ENCODE results near the gene CYP4F8. TPM values are rescaled to one million over a fixed set of nuclear protein-coding genes. Genes with fewer than 3 reads are reported as not detected.

The CYP4F8 gene, protein sequence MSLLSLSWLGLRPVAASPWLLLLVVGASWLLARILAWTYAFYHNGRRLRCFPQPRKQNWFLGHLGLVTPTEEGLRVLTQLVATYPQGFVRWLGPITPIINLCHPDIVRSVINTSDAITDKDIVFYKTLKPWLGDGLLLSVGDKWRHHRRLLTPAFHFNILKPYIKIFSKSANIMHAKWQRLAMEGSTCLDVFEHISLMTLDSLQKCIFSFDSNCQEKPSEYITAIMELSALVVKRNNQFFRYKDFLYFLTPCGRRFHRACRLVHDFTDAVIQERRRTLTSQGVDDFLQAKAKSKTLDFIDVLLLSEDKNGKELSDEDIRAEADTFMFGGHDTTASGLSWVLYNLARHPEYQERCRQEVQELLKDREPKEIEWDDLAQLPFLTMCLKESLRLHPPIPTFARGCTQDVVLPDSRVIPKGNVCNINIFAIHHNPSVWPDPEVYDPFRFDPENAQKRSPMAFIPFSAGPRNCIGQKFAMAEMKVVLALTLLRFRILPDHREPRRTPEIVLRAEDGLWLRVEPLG
- not detected in 2 replicates for total RNA-seq

DNA sequence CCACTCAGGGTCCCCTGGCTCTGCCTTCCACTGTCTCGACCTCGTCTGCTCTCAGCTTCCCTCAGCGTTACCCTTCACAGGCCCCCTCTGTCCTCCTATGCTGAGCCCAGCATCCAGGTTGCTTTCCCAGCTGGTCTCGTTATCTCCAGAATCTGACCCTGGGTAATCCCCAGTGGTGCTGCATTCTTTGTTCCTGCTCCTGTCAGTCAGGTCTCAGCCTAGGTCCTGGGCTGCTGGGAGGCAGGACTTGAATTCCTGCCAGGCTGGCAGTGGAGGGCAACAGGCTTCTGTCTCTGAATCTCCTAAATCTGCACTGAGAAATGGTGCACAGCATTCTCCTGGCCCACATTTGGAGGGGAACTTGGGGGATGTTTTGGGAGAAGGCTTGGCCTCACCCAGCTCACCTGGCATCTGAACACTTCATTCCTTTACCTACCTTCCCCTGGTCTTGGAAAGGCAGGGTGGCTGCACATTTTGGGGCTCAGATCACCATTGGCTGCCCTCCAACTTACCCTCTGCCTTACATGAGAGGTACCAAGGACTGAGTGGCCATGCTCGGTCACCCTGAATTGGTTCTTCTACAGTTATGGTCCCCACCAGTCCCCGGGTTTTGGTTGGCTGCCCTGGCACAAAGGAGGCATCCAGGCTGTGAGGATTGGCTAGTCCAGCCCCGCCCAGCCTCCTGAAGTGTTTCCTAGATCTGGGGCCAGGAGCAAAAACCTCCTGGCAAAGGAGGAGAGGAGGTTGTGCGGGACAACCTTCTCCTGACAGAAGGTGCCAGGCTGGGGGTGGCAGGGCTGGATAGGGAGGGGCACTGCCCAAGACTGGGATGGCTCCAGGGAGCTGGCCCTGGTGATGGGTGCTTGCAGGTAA, at the start of gene CYP4F8:
TSS of gene CYP4F8 (plus strand) at position 712 of the 873 bp plus-strand sequence. CDS start 399 bp downstream, outside the sequence.

DNA sequence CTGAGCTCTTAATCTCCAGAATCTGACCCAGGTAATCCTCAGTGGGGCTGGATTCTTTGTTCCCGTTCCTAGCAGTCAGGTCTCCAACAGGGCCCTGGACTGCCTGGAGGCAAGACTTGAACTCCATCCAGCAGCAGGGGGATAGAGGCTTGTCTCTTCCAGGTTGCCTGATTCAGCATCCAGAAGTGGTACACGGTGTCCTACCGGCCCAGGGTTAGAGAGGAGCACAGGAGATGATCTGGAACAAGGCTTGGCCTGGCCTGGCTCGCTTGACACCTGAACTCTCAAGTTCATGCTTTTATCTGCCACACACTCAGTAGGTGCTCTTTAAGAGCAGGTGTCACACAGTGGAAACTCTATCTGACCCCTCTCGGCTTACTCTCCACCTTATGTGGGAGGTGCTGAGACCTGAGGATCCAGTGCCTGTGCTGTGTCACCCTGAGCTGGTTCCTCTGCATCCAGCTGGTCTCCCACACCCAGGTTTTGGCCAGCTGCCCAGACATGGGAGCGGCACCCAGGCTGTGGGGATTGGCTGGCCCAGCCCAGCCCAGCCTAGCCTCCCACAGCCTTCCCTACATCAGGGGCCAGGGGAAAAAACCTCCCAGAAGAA, 25.4 kb downstream of the CYP4F8 start, which contains the start of gene CYP4F3:
TSS of gene CYP4F3 (plus strand) at position 604 of the 610 bp plus-strand sequence. CDS start 519 bp downstream, outside the sequence.

DNA sequence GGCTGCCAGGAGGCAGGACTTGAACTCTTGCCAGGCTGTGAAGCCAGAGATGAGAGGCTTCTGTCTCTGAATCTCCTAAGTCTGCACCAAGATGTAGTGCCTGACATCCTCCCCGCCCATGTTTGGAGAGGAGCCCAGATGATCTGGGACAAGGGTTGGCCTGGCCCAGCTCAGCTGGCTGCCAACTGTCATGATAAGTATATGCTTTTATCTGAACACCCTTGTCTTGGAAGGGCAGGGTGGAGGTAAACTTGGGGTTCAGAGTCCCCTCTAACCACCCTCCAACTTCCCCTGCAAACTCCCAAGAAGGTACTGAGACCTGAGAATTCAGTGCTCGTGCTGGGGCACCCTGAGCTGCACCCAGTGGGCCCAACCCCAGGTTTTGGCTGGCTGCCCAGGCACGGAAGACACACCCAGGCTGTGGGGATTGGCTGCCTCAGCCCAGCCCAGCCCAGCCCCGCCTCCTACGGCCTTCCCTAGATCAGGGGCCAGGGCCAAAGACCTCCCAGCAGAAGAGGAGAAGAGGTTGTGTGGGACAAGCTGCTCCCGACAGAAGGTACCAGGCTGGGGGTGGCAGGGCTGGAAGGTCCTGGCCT, 57.7 kb downstream of the CYP4F8 start, which contains the start of gene CYP4F12:
TSS of gene CYP4F12 (plus strand) at position 508 of the 596 bp plus-strand sequence. CDS start 443 bp downstream, outside the sequence.

Small RNA genes within 50 kb of the gene (small RNA-seq; reads per million reads assigned to genes)
- not detected for gene AD000091.1

Other genes starting within 250 kb of the CYP4F8 start
- 23.9 and 27.5 TPM in 2 replicates for gene AKAP8, start 235.4 kb upstream of the CYP4F8 start, total RNA-seq
- 49.5 and 64.7 TPM in 2 replicates for gene AKAP8L, start 196.2 kb upstream of the CYP4F8 start, total RNA-seq
- 13.3 and 14.6 TPM in 2 replicates for gene WIZ, start 165.3 kb upstream of the CYP4F8 start, total RNA-seq
- 0.39 TPM in 1 of 2 replicates, not detected in the other for gene RASAL3, start 150.7 kb upstream of the CYP4F8 start, total RNA-seq
- gene PGLYRP2, start 135.7 kb upstream of the CYP4F8 start, total RNA-seq: not detected in 2 replicates
- gene CYP4F22, start 106.7 kb upstream of the CYP4F8 start, total RNA-seq: not detected in 2 replicates
- gene CYP4F3, start 25.7 kb downstream of the CYP4F8 start, total RNA-seq: under 0.01 TPM in 1 of 2 replicates, not detected in the other
- not detected in 2 replicates for gene CYP4F12, start 57.9 kb downstream of the CYP4F8 start, total RNA-seq
- not detected in 2 replicates for gene OR10H2, start 112.8 kb downstream of the CYP4F8 start, total RNA-seq
- not detected in 2 replicates for gene OR10H3, start 122.8 kb downstream of the CYP4F8 start, total RNA-seq
- gene OR10H5, start 172.4 kb downstream of the CYP4F8 start, total RNA-seq: under 0.01 TPM in 1 of 2 replicates, not detected in the other
- gene OR10H1, start 200.4 kb downstream of the CYP4F8 start, total RNA-seq: not detected in 2 replicates

Data from placental epithelial cell (primary cell).